ENCODE results near the gene PSMG4. TPM values are rescaled to one million over a fixed set of nuclear protein-coding genes. Genes with fewer than 3 reads are reported as not detected.

Gene PSMG4
- total RNA-seq, 1 donor from 2014 or later = 24.1 TPM

- H3K4me1 Mint-ChIP-seq (ENCODE audit: unreplicated experiment) = peaks cover 26% of the 10 kb centered on the region
- H3K4me3 Mint-ChIP-seq = no peak overlapping the region
- H3K27ac Mint-ChIP-seq = no peak overlapping the region
- TF ChIP-seq, protein P1, sequence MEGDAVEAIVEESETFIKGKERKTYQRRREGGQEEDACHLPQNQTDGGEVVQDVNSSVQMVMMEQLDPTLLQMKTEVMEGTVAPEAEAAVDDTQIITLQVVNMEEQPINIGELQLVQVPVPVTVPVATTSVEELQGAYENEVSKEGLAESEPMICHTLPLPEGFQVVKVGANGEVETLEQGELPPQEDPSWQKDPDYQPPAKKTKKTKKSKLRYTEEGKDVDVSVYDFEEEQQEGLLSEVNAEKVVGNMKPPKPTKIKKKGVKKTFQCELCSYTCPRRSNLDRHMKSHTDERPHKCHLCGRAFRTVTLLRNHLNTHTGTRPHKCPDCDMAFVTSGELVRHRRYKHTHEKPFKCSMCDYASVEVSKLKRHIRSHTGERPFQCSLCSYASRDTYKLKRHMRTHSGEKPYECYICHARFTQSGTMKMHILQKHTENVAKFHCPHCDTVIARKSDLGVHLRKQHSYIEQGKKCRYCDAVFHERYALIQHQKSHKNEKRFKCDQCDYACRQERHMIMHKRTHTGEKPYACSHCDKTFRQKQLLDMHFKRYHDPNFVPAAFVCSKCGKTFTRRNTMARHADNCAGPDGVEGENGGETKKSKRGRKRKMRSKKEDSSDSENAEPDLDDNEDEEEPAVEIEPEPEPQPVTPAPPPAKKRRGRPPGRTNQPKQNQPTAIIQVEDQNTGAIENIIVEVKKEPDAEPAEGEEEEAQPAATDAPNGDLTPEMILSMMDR (conservative IDR thresholded peaks at IDR 0.05) = no peak
- peaks cover 10% of the 10 kb centered on the region for H3K36me3 Mint-ChIP-seq
- no peaks in the 10 kb centered on the region for H3K9me3 Mint-ChIP-seq
- no peaks in the 10 kb centered on the region for H3K27me3 Mint-ChIP-seq
- DNase-seq (ENCODE audit: extremely low spot score, unreplicated experiment) = no peak
Observed at GRCh38 chr6:3263096-3263495, 4.3 kb downstream of the PSMG4 start.

GRCh38 chr6:3264356-3264755 is 5.6 kb downstream of the PSMG4 start:
- Mint-ChIP-seq H3K4me1 (ENCODE audit: unreplicated experiment) (peaks cover 26% of the 10 kb centered on the region), H3K36me3 (peaks cover 15% of the 10 kb centered on the region), H3K4me3 (no peak overlapping the region), H3K9me3 (no peaks in the 10 kb centered on the region), H3K27me3 (no peaks in the 10 kb centered on the region), H3K27ac (no peak overlapping the region)
- no peak for DNase-seq (ENCODE audit: extremely low spot score, unreplicated experiment)
- TF ChIP-seq, protein P1 (conservative IDR thresholded peaks at IDR 0.05) = no peak

- Mint-ChIP-seq H3K27ac (no peak overlapping the region), H3K36me3 (peaks cover 22% of the 10 kb centered on the region), H3K4me1 (ENCODE audit: unreplicated experiment) (peaks cover 18% of the 10 kb centered on the region), H3K27me3 (no peaks in the 10 kb centered on the region), H3K4me3 (no peak overlapping the region), H3K9me3 (no peaks in the 10 kb centered on the region)
- no peak for DNase-seq (ENCODE audit: extremely low spot score, unreplicated experiment)
- TF ChIP-seq, protein P1 (conservative IDR thresholded peaks at IDR 0.05) = no peak
Observed at GRCh38 chr6:3265671-3266070, 6.9 kb downstream of the PSMG4 start.

DNA sequence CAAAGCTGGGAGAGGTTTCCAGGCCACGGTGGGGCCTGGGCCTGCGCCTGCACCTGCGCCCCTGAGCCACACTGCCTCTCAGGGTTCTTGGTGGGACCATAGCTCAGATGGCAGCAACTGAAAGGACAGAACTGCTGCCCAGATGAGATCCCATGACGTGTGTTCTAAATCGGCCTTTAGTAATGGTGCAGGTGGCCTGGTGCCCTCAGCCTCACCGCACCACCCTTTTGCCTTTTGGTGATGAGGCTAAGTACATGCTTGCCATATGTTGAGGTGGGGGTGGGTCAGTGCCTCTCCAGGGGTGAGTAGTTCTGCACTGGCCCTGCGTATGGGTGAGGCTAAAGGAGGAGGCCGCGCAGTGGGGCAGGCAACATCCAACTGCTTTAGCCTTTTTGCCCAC is 7.4 kb downstream of the PSMG4 start:
- no peak for DNase-seq (ENCODE audit: extremely low spot score, unreplicated experiment)
- Mint-ChIP-seq H3K9me3 (no peaks in the 10 kb centered on the region), H3K36me3 (peaks cover 26% of the 10 kb centered on the region), H3K27ac (no peak overlapping the region), H3K4me1 (ENCODE audit: unreplicated experiment) (peaks cover 13% of the 10 kb centered on the region), H3K27me3 (no peaks in the 10 kb centered on the region), H3K4me3 (no peak overlapping the region)
- TF ChIP-seq, protein P1 (conservative IDR thresholded peaks at IDR 0.05) = no peak

DNA sequence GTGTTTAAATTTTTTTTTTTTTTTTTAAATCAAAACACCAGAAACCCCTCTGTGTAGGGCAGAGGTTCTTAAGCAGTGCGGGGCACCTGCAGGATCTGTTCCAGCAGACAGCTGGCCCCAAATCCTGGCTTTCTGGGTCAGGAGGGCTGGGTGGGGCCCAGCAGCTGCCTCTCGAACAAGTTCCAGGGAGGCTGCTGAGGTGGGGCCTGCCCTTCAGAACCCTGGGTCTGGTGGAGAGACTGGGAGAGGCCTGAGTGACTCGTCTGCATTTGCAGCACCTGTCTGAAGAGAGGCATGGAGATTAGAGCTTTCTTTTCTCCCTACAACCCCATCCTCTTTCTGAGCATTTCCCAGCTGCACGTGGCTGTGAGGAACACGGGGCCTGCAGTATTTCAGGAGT is 8.4 kb downstream of the PSMG4 start:
- TF ChIP-seq, protein P1 (conservative IDR thresholded peaks at IDR 0.05) = no peak
- Mint-ChIP-seq H3K27ac (peak overlapping the region; percentile 48), H3K27me3 (no peaks in the 10 kb centered on the region), H3K9me3 (no peaks in the 10 kb centered on the region), H3K4me3 (no peak overlapping the region), H3K36me3 (peaks cover 33% of the 10 kb centered on the region), H3K4me1 (ENCODE audit: unreplicated experiment) (peaks cover 6% of the 10 kb centered on the region)
- no peak for DNase-seq (ENCODE audit: extremely low spot score, unreplicated experiment)

GRCh38 chr6:3268680-3269079 is 9.9 kb downstream of the PSMG4 start:
- Mint-ChIP-seq H3K36me3 (peaks cover 35% of the 10 kb centered on the region), H3K27me3 (no peaks in the 10 kb centered on the region), H3K9me3 (no peaks in the 10 kb centered on the region), H3K27ac (no peak overlapping the region), H3K4me1 (ENCODE audit: unreplicated experiment) (peaks cover 6% of the 10 kb centered on the region), H3K4me3 (no peak overlapping the region)
- TF ChIP-seq, protein P1 (conservative IDR thresholded peaks at IDR 0.05) = no peak
- no peak for DNase-seq (ENCODE audit: extremely low spot score, unreplicated experiment)

Data from type B pancreatic cell (in vitro differentiated cells).